ENCODE measurements around the gene SLC38A2.
A peak's percentile ranks its signal among the peaks of the same experiment; 100 is the strongest.
"Not testable (repeated sequence)": the region's sequence is repeated elsewhere in the genome, so short reads cannot be mapped to it uniquely, and the experiment has no call there.

SLC38A2 gene

DNA sequence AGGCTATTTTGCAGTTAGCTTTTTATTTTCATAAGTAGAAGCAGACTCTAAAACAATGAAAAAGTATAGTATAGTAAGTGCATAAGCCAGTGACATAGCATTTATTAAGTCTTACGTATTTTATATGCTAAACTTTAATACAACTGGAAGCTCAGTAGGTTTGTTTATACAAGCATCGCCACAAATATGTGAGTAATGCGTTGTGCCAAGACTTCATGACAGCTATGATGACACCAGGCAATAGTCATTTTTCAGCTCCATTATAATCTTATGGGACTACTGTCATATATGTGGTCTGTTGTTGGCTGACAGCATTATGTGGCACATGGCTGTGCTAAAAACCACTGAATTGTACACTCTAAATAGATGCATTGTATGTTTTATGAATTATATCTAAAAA, 40.3 kb downstream of the SLC38A2 start:
- DNase-seq (ENCODE audit: extremely low read depth, low read depth), result peak; percentile 38
- no peak overlapping the region for H3K4me3 ChIP-seq (replicated peaks; ENCODE audit: low read depth, low read length)
- TF ChIP-seq CTCF (IDR thresholded peaks at IDR 0.05; ENCODE audit: low read depth, low read length, missing control alignments), result no peak

- not testable (repeated sequence) for H3K4me3 ChIP-seq (replicated peaks; ENCODE audit: low read depth, low read length); DNase-seq (ENCODE audit: extremely low read depth, low read depth)
Measured at GRCh38 chr12:46325075-46325474, 47.5 kb downstream of the SLC38A2 start.

DNA sequence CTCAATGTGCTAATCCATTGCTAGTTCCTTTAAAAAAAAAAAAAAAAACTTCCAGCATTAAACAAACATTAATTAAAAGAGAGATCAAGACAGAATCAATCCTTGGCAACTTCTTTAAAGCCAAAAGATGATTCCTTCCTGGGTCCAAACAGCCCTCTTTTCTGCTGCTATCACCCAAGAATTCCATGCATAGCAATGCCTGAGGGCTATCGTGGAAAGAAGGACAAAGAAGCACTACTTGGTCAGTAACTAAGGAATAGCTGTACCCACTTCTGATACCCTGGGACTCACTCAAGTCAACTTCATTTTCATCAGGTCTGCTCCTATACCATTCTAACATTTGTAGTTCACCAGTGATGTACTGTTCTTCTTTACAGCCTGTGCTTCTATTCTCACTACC, 51.8 kb downstream of the SLC38A2 start:
- no peak for DNase-seq (ENCODE audit: extremely low read depth, low read depth)
- TF ChIP-seq CTCF (IDR thresholded peaks at IDR 0.05; ENCODE audit: low read depth, low read length, missing control alignments), result no peak
- no peak overlapping the region for H3K4me3 ChIP-seq (replicated peaks; ENCODE audit: low read depth, low read length)

DNA sequence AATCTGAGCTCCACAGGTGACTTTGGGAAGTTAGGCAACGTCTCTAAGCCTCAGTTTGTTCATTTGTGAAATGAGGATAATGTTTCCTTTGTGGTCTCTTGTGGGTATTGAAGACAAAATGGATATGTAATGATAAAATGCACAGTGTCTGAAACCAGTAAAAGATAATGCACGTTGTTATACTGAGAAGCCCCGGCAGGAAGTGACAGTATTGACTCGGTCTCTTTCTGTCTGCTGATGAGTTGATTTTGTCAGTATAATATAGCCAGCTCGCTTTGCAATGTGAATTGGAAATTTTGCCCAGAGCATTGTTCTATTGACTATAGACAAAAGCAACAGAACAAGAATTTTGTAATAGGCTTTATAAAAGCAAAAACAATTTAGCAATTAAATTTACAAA, 54.5 kb downstream of the SLC38A2 start:
- no peak for TF ChIP-seq CTCF (IDR thresholded peaks at IDR 0.05; ENCODE audit: low read depth, low read length, missing control alignments)
- no peak for DNase-seq (ENCODE audit: extremely low read depth, low read depth)
- H3K4me3 ChIP-seq (replicated peaks; ENCODE audit: low read depth, low read length), result no peak overlapping the region

Data from HFF-Myc (cell line).